Fibroblast of skin of back (primary cell): Measurements from ENCODE around the gene MRAS.
"Not testable (repeated sequence)": the region's sequence is repeated elsewhere in the genome, so short reads cannot be mapped to it uniquely, and the experiment has no call there.

ENCODE experiments used
- DNase-seq: peaks from one replicate; pipeline ENCODE4 v3.0.0-alpha.2; 2013

The MRAS gene

DNA sequence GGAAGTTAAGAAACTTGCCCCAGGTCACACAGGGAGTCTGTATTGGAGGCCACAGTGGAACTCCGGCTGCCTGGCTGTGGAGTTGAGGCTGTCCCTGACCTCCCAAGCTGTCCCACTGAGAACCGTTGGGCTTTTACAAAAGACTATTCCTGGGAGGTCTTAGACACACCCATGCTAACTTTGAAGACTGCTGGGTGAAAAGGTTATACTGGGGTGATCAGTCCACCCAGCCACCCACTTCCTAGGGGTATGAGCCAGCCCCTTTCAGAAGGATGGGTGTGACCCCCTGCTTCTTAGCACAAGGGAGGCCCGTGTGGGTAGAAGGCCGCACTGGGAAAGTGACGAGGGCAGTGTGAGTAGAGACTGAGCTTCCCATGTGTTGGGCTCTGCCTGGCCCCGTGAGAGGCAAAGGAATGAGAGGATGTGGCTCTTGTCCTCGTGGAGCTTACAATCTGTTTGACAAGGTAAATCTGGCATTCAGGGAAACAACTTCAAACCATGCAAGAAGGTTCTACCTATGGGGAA, 19.0 kb downstream of the MRAS start:
- DNase-seq = no peak

DNA sequence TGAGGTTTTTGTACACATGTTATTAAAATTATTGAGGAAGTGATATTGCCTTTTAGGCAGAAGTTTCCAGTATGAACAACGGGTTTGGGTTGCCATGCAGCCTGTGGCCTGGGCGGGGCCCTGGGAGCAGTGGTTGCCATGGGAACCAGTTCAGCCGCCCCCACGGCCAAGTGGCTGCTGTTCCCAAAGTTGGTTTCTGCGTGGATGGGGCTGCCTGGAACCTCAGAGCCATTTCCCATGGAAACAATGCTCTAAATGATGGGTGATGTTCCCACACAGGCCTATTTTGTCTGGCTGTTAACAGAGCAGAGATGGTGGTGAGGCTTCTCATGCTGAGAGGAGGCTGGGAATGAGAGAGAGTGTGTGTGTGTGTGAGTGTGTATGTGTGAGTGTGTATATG, 19.5 kb downstream of the MRAS start:
- peak; percentile 12 for DNase-seq

DNA sequence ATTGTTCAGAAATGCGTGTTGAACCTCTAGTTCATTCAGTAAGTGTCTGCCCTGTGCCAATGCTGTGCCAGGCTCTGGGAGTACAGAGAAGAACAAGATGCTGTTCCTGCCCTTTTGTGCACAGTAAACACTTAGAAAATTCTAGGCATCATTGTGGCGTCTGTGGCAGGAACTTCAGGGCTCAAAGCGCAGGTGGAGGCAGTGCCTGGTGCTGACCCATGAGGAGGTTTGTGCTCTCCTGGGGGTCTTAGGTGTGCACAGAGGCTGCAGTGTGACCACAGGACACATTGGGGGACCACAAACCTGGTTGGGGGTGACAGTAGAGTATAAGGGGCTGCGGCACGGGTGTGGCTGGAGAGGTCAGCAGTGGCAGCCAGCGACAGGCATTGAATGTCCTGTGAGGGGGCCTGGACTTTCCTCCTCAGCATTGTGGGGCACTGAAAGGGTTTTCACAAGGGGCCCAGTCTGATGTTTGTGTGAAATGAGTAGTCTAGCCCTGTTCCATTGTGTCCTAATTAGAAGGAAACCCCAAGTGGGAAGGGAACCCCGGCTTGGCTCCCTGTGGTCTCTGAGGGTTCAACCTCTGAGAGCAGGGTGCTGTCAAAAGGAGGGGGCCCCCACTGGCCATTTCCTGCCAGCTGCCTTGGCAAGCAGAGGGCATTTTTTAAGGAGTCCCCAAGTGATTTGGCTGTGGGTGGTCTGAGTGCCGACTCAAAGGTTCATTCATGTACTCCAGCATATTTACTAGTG, 20.9 kb downstream of the MRAS start:
- no peak for DNase-seq

DNA sequence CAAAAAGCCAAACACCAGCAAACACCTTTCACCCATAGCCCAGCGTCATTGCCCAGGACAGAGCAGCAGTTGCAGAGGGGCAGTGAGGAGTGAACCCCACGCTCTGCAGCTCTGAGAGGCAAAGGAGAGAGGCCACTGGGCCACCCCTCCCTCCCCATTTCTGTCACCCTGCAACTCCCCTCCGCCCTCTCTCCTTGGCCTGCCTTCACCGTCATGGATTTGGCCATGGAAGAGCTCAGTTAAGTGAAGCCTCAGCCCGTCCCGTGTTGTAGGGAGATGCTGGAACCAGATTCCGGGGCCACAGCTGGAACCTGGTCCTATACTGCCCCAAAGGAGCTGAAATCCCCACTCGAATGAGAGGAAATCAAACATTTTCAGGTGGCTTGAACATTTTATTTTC, 21.9 kb downstream of the MRAS start:
- no peak for DNase-seq

DNA sequence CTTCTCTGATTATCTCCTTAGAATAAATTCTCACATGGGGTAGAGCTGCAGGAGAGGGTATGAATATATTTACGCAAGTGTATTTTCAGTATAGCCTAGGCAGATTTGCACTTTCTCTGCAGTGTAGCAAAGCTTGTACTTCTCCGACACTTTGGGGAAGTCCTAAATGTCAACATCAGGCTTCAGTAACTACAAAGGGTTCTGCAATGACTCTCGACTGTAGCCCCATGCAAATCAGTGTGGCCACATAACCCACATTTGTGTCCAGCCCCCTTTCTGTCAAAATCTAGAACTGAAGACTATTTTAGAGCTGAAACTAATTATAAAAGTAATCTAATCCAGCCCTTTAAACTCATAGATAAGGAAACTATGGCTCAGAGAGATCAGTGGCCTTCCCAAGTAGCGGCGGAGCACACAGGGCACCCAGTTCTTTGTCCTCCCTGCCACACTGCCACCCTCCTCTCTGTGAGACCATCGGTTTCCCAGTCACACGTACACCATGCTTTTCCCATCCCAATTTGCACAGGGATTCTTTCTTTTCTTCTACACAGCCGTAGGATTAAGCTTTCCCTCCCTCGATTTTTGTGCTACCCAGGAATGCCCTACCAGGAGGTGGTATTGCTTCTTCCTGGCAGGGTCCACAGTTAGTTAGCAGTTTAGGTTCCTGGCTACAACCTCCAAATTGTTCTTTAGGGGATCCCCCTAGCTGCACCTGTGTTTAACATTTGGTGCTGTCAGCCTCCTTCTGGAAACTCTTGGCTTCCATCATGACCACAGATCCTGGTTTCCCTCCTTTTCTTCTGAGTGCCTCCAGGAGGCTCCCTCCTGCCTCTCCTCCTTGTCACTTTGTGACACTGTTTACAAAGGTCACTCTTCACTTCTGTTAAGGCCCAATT, 22.9 kb downstream of the MRAS start:
- no peak for DNase-seq

DNA sequence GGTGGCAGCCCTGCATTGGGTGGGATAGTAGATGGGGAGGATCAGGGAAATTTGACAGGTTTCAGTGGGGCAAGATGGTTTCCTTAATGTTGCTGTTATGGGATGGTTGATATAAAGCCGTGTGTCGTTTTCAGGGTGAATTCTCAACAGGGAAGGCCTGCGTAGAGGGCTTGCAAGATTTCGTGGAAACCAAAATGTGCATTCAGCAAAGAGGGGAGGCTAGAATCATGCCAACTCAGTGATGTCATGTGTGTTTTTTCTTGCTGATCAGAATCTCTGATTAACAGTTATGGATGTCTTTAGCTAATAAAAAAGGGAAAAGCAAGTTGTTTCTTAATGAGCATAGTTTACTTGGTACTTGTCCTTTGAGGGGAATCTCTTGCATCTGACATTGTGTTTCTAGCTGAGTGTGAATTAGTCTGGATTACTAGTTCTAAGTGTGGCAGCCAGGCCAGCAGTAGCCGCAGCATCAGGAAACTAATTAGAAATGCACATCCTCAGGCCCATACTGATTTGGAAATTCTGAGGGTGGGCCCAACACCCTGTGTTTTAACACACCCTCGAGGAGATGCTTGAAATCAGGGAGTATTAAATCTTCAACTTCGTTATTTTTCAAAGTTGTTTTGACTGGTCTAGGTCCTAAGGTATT, 24.8 kb downstream of the MRAS start:
- no peak for DNase-seq

DNA sequence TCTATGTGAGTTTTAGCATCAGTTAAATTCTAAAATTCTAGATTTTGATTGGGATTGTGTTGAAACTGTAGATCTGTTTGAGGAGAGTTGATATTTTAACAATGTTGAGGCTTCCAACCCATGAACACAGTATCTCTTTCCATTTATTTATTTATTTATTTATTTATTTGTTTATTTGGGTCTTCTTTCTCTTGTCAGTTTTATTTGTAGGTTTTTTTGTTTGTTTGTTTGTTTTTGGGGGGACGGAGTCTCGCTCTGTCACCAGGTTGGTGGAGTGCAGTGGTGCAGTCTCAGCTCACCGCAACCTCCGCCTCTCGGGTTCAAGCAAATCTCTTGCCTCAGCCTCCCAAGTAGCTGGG, 25.3 kb downstream of the MRAS start:
- DNase-seq = no peak

DNA sequence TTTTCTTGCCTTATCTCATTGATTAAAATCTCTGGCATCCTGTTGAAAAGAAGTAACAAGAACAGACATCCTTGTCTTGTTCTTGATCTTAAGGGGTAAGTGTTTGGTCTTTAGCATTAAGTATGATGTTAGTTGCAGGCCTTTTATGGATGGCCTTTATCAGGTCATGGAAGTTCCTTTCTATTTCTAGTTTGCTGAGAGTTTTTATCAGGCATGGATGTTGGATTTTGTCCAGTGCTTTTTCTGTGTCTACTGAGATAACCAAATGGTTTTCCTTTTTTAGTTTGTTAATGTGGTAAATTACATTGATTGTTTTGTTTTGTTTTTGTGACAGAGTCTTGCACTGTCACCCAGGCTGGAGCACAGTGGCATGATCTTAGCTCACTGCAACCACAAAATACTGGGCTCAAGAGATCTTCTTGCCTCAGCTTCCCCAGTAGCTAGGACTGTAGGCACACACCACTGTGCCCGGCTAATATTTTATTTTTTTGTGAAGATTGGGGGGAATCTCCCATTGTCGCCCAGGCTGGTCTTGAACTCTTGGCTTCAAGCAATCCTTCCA, 26.3 kb downstream of the MRAS start:
- DNase-seq = no peak

DNA sequence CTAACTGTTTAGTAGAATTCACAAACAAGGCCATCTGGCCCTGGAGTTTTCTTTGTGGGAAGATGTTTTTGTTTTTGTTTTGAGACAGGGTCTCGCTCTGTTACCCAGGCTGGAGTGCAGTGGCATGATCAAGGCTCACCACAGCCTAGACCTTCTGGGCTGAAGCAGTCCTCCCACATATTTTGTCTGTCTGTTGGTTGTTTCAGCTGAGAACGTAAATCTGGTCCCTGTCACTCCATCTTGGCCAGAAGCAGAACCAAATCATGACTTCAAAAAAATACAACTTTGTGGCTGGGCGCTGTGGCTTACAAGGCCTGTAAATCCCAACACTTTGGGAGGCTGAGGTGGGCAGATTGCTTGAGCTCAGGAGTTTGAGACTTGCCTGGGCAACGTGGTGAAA, 27.1 kb downstream of the MRAS start:
- no peak for DNase-seq

DNA sequence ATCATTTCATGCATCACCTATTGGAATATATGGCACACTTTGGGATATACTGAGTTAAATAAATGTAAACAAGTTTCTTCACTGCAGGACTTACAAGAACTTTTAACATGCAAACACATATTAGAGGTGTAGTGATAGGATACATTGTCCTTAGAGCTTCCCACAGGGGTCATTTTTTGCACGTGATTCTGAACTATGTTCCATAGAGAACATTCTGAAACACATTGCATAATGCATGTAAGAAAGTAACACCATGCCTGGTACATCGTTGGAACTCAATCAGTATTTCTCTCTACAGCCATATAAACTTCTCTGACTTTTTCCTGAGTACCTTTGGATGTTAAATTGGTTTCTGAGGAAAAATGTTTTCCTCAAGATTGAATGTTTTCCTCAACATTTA, 28.3 kb downstream of the MRAS start:
- no peak for DNase-seq

DNA sequence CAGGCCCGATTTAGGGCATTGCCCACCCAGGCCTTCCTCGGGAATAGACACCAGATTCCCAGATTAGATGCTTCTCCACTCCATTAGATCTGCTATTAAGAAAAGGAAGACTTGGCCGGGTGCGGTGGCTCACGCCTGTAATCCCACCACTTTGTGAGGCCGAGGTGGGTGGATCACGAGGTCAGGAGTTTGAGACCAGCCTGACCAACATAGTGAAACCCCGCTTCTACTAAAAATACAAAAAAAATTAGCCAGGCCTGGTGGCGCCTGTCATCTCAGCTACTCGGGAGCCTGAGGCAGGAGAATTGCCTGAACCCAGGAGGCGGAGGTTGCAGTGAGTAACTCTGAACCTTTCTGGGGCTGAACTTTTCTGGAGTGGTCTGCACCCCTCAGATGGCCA, 28.8 kb downstream of the MRAS start:
- DNase-seq = not testable (repeated sequence)

DNA sequence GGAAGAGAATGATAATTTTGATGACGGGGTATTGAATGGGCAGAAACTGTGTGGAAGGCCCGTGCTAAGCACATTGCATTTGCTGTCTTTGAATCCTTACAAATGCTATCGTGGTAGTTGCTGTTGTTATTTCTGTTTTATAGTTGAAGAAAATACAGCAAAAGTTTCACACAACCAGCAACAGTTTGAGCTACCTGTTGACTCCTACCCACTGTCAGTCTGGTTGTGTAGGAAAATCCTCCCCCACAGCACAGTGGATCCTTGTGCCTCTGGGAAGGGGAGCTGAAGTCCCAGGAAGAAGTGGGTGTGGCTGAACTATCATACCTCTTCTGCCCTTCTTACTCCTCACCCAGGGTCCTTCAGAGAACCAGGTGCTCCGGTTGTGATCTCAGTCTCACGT, 29.4 kb downstream of the MRAS start:
- no peak for DNase-seq

DNA sequence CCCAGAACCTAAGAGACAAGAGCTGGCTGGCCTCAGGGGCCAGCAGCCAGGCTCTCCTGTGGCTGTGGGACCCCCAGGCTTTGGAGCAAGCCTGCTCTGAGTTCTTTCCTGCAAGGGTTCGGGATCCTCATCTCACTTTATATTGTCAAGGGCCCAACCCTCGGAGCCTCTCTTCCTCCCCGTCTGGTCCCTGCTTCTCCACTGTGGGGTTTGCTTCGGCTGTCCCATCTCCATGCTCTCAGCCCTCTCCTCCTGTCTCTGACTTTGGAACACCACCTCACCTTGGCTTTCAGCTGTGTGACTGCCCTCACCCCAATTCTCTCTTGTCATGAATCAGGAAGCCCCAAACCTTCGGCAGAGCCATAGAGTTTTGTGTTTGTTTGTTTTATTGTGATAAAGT, 30.0 kb downstream of the MRAS start:
- no peak for DNase-seq

DNA sequence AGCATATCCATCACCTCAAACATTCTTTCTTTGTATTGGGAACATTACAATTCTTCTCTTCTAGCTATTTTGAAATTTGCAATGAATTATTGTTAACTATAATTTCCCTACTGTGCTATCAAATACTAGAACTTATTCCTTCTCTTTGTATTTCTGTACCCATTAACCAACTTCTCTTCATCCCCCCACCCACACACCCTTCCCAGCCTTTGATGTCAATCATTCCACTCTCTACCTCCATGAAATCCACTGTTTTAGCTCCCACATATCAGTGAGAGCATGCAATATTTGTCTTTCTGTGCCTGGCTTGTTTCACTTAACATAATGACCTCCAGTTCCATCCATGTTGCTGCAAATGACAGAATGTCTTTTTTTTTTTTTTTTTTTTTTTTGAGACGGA, 30.6 kb downstream of the MRAS start:
- no peak for DNase-seq

DNA sequence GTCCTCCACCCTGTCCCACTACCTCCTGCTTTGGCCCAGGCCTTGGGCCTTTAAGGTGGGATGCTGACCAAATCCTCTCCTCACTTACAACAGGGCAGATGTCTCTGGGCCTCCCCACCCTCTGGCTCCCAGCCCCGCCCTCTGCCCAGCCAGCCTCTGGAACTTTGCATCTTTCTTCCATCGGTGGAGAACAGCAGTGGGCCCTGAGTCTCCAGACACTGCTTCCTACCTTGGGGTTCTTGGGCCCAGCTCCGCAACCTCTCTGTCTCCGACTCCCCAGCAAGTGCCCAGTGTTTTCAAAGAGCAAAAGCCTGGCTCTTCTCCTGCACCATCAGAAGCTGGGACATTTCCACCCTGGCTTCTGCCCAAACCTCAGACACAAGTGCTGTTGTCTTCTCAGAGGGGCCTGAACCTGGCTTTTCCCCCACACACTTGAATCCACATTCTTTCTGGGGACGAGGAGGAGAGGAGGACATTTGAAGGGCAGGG, 33.1 kb downstream of the MRAS start:
- no peak for DNase-seq

DNA sequence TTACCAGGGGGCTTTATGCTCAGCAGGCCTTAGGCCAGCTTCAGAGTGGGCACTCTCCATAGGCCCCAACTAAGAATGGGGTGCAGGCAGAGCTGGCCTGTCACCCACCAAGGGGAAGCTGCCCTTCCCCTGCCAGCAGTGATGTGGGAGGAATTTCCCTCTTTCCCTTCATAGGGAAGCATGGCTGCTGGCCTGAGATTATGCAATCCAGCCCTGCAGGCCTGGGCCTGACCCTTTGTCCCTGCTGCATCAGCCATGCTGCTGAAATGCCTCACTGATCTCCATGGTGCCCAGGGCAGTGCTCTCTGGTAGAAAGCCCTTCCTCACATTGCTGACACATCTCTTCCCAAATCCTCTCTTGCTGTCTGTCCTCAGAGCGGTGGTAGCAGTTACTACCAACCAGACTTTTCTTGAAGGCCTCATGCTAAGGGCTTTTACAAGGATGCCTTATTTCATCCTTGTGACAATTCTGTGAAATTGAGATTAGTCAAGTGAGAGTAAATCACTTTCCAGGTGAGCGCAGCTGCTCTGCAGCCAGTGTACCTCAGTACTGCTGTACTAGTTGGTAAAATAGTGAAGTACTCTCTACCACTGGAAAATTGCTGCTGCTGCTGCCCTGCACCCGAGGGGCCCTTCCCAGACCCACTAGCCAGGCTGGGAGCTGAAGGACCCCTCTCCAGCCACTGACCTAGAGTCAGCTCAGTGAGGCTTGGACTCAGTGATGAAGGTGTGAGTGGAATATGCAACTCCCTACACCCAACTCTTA, 33.8 kb downstream of the MRAS start:
- no peak for DNase-seq

DNA sequence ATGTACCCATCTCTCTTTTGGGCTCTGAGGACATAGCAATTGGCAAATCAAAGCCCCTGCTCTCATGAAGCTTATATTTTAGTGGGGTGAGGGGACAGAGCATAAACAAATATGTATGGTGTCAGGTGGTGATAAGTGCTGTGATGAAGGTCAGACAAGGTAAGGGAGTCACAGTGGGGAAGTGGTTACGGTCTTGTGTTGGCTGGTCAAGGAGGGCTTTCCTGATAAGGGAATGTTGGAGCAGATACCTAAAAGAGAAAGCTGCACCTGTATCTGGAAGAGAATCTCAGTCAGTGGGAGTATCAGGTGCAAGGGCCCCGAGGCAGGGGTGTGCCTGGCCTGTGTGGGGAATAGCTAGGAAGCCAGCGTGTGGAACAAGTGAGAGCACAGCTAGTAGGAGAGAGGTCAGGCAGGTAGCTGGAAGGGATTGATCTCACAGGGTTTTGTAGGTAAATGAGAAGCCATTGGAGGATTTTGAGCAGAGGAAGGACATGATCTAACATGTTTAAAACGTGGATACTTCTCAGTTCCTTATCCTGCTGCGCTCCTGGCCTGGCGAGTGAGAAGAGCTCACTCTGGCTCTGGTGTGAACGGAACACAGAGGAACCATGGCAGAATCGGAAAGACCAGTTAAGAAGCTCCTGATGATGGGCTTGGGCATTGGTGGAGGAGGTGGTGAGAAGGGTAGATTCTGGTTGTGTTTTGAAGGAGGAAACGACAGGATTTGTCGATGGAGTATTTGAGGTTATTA, 35.5 kb downstream of the MRAS start:
- no peak for DNase-seq

DNA sequence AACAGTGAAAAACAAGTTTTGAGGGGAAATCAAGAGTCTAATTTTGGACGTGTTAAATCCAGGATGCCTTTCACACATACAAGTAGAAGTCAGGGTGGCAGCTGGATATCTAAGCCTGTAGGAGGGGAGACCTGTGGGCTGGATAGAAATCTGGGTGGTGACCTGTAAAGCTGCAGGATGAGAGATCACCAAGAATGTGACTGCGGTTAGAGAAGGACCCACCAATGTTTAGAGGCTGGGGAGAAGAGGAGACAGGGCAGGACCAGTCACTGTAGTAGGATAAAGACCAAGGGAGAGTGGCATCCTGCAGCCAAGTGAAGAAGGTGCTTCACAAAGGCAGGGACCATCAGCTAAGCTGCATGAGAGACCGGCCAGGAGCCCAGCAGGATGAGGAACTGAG, 36.2 kb downstream of the MRAS start:
- no peak for DNase-seq

DNA sequence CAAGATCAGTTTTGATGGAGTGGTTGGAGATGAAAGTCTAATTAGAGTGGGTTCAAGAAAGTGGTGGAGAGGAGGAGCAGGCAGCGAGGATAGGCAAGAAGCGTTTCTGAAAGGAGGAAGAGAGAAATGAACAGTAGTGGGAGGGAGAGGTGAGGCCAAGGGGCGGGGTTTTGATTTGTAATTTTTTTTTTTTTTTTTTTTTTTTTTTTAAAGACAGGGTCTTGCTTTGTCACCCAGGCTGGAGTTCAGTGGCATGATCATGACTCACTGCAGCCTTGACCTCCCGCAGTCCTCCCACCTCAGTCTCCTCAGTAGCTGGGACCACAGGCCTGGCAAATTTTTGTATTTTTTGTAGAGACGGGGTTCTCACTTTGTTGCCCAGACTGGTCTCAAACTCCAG, 36.6 kb downstream of the MRAS start:
- no peak for DNase-seq

DNA sequence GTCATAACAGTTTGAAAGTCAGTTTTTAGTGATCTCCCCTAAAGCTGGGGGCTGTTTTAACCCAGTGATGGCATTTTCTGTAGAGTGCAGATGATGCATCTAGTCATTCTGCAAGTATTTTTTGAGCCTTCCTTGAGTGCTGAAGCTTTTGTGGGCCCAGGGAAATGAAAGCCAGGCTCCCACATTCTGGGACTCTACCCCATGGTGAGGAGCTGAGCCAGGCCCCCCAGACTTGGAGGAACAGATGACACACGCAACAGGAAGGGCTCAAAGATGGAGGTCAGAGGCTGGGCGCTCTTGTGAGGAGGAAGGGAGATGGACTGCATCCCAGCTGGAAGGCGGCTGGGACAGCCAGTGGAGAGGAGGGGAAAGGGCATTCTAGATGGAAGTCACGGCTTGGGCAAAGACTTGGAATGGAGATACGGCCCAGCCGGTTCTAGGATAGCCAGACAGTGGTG, 40.8 kb downstream of the MRAS start:
- peak; percentile 16 for DNase-seq
